Trophoblast cell (in vitro differentiated cells and primary cell): ENCODE results near the gene CORO7.

Source experiments
- DNase-seq, 2 donors: peaks; one replicate each; pipeline ENCODE4 v3.0.0-alpha.2; 2016
- H2AFZ ChIP-seq: 2 replicates; pipeline ENCODE4 v1.6.1; 2013; ENCODE audit warnings: low read length, moderate library complexity, mild to moderate bottlenecking; ENCODE audit not compliant: insufficient read depth, poor library complexity
- H2AK5ac ChIP-seq: 2 replicates; pipeline ENCODE4 v1.6.1; 2013; ENCODE audit warnings: mild to moderate bottlenecking, low read length
- H2BK120ac ChIP-seq: 2 replicates; pipeline ENCODE4 v1.6.1; 2013; ENCODE audit warnings: low read length, mild to moderate bottlenecking, moderate library complexity; ENCODE audit not compliant: insufficient read depth, poor library complexity
- H2BK12ac ChIP-seq: 2 replicates; pipeline ENCODE4 v1.6.1; 2013; ENCODE audit warnings: mild to moderate bottlenecking, low read length, moderate library complexity
- H2BK5ac ChIP-seq: 2 replicates; pipeline ENCODE4 v1.6.1; 2013; ENCODE audit warnings: low read length, low read depth, moderate library complexity, mild to moderate bottlenecking; ENCODE audit not compliant: poor library complexity
- H3K14ac ChIP-seq: 2 replicates; pipeline ENCODE4 v1.6.1; 2013; ENCODE audit warnings: mild to moderate bottlenecking, low read length
- H3K18ac ChIP-seq: 2 replicates; pipeline ENCODE4 v1.6.1; 2013; ENCODE audit warnings: mild to moderate bottlenecking, low read length
- H3K23ac ChIP-seq: 2 replicates; pipeline ENCODE4 v1.6.1; 2013; ENCODE audit warnings: low read length
- H3K27ac ChIP-seq: 2 replicates; pipeline ENCODE4 v1.5.1; 2013; ENCODE audit warnings: low read depth, mild to moderate bottlenecking, inconsistent platforms, low read length, moderate library complexity
- H3K27me3 ChIP-seq: 2 replicates; pipeline ENCODE4 v1.6.1; 2013; ENCODE audit warnings: inconsistent platforms, mild to moderate bottlenecking, low read length, moderate library complexity; ENCODE audit not compliant: insufficient read depth
- H3K36me3 ChIP-seq, 2 experiments: 1 replicate in 1 of 2; 2 replicates in 1 of 2; pipeline ENCODE4 v1.6.1; 2013; ENCODE audit warnings: low read length in 2 of 2, mild to moderate bottlenecking in 2 of 2, moderate library complexity in 1 of 2; ENCODE audit not compliant: insufficient read depth in 2 of 2, control insufficient read depth in 1 of 2
- H3K4ac ChIP-seq: 2 replicates; pipeline ENCODE4 v1.6.1; 2013; ENCODE audit warnings: low read depth, mild to moderate bottlenecking, low read length, moderate library complexity
- H3K4me1 ChIP-seq, 2 experiments: 1 replicate in 1 of 2; 2 replicates in 1 of 2; pipeline ENCODE4 v1.6.1; 2013; ENCODE audit warnings: low read length in 2 of 2, mild to moderate bottlenecking in 2 of 2, moderate library complexity in 1 of 2; ENCODE audit not compliant: insufficient read depth in 2 of 2, control insufficient read depth in 1 of 2
- H3K4me2 ChIP-seq: 2 replicates; pipeline ENCODE4 v1.6.1; 2013; ENCODE audit warnings: inconsistent platforms, mild to moderate bottlenecking, low read length, moderate library complexity
- H3K4me3 ChIP-seq: 2 replicates; pipeline ENCODE4 v1.5.1; 2013; ENCODE audit warnings: mild to moderate bottlenecking, low read depth, low read length, inconsistent platforms
- H3K79me1 ChIP-seq: one replicate; pipeline ENCODE4 v1.6.1; 2013; ENCODE audit warnings: low read length
- H3K79me2 ChIP-seq: 2 replicates; pipeline ENCODE4 v1.6.1; 2013; ENCODE audit warnings: low read length, mild to moderate bottlenecking; ENCODE audit not compliant: control insufficient read depth, insufficient read depth, poor library complexity
- H3K9ac ChIP-seq: 2 replicates; pipeline ENCODE4 v1.6.1; 2013; ENCODE audit warnings: mild to moderate bottlenecking, low read length
- H3K9me3 ChIP-seq: 2 replicates; pipeline ENCODE4 v1.6.1; 2013; ENCODE audit warnings: low read depth, mild to moderate bottlenecking, control low read depth, inconsistent platforms, low read length; ENCODE audit not compliant: insufficient read depth
- H4K12ac ChIP-seq: 2 replicates; pipeline ENCODE4 v1.6.1; 2013; ENCODE audit warnings: low read depth, mild to moderate bottlenecking, low read length, moderate library complexity
- H4K8ac ChIP-seq: 2 replicates; pipeline ENCODE4 v1.6.1; 2013; ENCODE audit warnings: low read depth, mild to moderate bottlenecking, low read length, moderate library complexity
- H4K91ac ChIP-seq: one replicate; pipeline ENCODE4 v1.6.1; 2013; ENCODE audit warnings: low read depth, mild to moderate bottlenecking, low read length, moderate library complexity
- WGBS: extraction: QIAGEN DNeasy Blood & Tissue Kit; methylation state at CpG from one replicate; pipeline ENCODE4 v1.1.7; 2013; ENCODE audit warnings: missing lambda C conversion rate; ENCODE audit not compliant: insufficient read length, insufficient coverage; ENCODE audit errors: extremely low coverage; 5-methylcytosine and 5-hydroxymethylcytosine counted together

CORO7 gene

GRCh38 chr16:4411684-4412083 lies 4.7 kb downstream of the CORO7 start:
- Histone ChIP-seq H3K9me3 (no peaks in the 10 kb centered on the region), H2BK12ac (no peak overlapping the region), H2AFZ (no peak overlapping the region), H3K4ac (no peak overlapping the region), H3K14ac (no peak overlapping the region), H3K4me2 (no peak overlapping the region), H2BK120ac (no peak overlapping the region), H4K91ac (no peak overlapping the region), H4K8ac (no peak overlapping the region), H3K18ac (no peak overlapping the region), H3K79me2 (peaks cover 4% of the 10 kb centered on the region), H3K4me1 (peaks cover 0 to 3% of the 10 kb centered on the region in 2 experiments), H2AK5ac (no peak overlapping the region), H3K23ac (no peak overlapping the region), H3K36me3 (peaks cover 24 to 25% of the 10 kb centered on the region in 2 experiments), H3K4me3 (no peak overlapping the region), H3K27me3 (no peaks in the 10 kb centered on the region), H2BK5ac (no peak overlapping the region), H3K79me1 (peaks cover 4% of the 10 kb centered on the region), H4K12ac (no peak overlapping the region), H3K27ac (no peak overlapping the region), H3K9ac (no peak overlapping the region)
- WGBS = no CpG with 5 or more reads among the region's 16 CpGs
- DNase-seq = no peak

GRCh38 chr16:4410335-4411075 lies 5.9 kb downstream of the CORO7 start:
- H2AK5ac ChIP-seq = no peak overlapping the region
- H3K4me3 ChIP-seq = no peak overlapping the region
- H4K91ac ChIP-seq = no peak overlapping the region
- peak; percentile 48 to 75 for DNase-seq
- H3K27ac ChIP-seq = no peak overlapping the region
- no CpG with 5 or more reads among the region's 15 CpGs for WGBS
- H3K4me2 ChIP-seq = no peak overlapping the region
- no peaks in the 10 kb centered on the region for H3K27me3 ChIP-seq
- no peak overlapping the region for H3K14ac ChIP-seq
- H3K36me3 ChIP-seq = peaks cover 25% of the 10 kb centered on the region in 2 experiments
- no peak overlapping the region for H3K23ac ChIP-seq
- no peaks in the 10 kb centered on the region for H3K9me3 ChIP-seq
- H2BK12ac ChIP-seq = no peak overlapping the region
- H3K9ac ChIP-seq = no peak overlapping the region
- no peak overlapping the region for H2AFZ ChIP-seq
- no peaks in the 10 kb centered on the region for H3K79me2 ChIP-seq
- H3K4ac ChIP-seq = no peak overlapping the region
- no peak overlapping the region for H2BK120ac ChIP-seq
- H2BK5ac ChIP-seq = no peak overlapping the region
- no peak overlapping the region for H4K12ac ChIP-seq
- no peaks in the 10 kb centered on the region for H3K79me1 ChIP-seq
- H4K8ac ChIP-seq = no peak overlapping the region
- H3K18ac ChIP-seq = no peak overlapping the region
- peaks cover 0 to 2% of the 10 kb centered on the region in 2 experiments for H3K4me1 ChIP-seq

GRCh38 chr16:4409081-4409932 lies 7.1 kb downstream of the CORO7 start:
- no peaks in the 10 kb centered on the region for H3K27me3 ChIP-seq

GRCh38 chr16:4408323-4408690 lies 8.1 kb downstream of the CORO7 start:
- Histone ChIP-seq H4K8ac (no peak overlapping the region), H3K4me2 (no peak overlapping the region), H2BK12ac (no peak overlapping the region), H3K79me1 (no peaks in the 10 kb centered on the region), H2BK5ac (no peak overlapping the region), H2AK5ac (no peak overlapping the region), H3K9ac (no peak overlapping the region), H3K23ac (no peak overlapping the region), H4K91ac (no peak overlapping the region), H3K27me3 (no peaks in the 10 kb centered on the region), H3K9me3 (no peaks in the 10 kb centered on the region), H3K36me3 (peaks cover 29 to 36% of the 10 kb centered on the region in 2 experiments), H3K4ac (no peak overlapping the region), H3K79me2 (no peaks in the 10 kb centered on the region), H3K18ac (no peak overlapping the region), H3K14ac (no peak overlapping the region), H3K4me3 (no peak overlapping the region), H3K4me1 (no peaks in the 10 kb centered on the region), H2AFZ (no peak overlapping the region), H4K12ac (no peak overlapping the region), H2BK120ac (no peak overlapping the region), H3K27ac (no peak overlapping the region)
- DNase-seq = no peak
- WGBS = no CpG with 5 or more reads among the region's 10 CpGs

More at GRCh38 chr16:4409081-4409932, 7.1 kb downstream of the CORO7 start:
- Histone ChIP-seq H3K36me3 (peaks cover 29 to 35% of the 10 kb centered on the region in 2 experiments), H3K14ac (no peak overlapping the region), H2AFZ (no peak overlapping the region), H4K91ac (no peak overlapping the region), H2BK5ac (no peak overlapping the region), H3K9ac (no peak overlapping the region), H3K4me1 (no peaks in the 10 kb centered on the region), H2AK5ac (no peak overlapping the region), H3K18ac (no peak overlapping the region), H3K4ac (no peak overlapping the region), H3K79me2 (no peaks in the 10 kb centered on the region), H2BK120ac (no peak overlapping the region), H3K79me1 (no peaks in the 10 kb centered on the region), H2BK12ac (no peak overlapping the region), H4K8ac (no peak overlapping the region), H3K4me3 (no peak overlapping the region), H3K27ac (no peak overlapping the region), H3K4me2 (no peak overlapping the region), H4K12ac (no peak overlapping the region), H3K9me3 (no peaks in the 10 kb centered on the region), H3K23ac (no peak overlapping the region)
- DNase-seq = no peak
- no CpG with 5 or more reads among the region's 19 CpGs for WGBS
